ENCODE measurements around the gene CRYBB3. TPM values are rescaled to one million over a fixed set of nuclear protein-coding genes. Genes with fewer than 3 reads are reported as not detected.

The CRYBB3 gene
- total RNA-seq (2011; cell fraction: chromatin; rRNA removed; ENCODE audit: low replicate concordance), result not detected in 2 replicates
- total RNA-seq (2011; cell fraction: nucleolus; rRNA removed), result not detected in 2 replicates
- total RNA-seq (2011; cell fraction: nucleoplasm; rRNA removed), result not detected in 2 replicates
- total RNA-seq (2014; rRNA removed), result not detected in 2 replicates
- not detected in 2 replicates for total RNA-seq (2014; rRNA removed; fragmentation: Illumina TruSeq; extraction: Trizol)
- total RNA-seq (2015; rRNA removed; fragmentation: Illumina TruSeq; extraction: Trizol), result not detected in 2 replicates
- not detected in 2 replicates for total RNA-seq (2021)
- not detected in 2 replicates for polyA plus RNA-seq (2011; rRNA removed)
- not detected in 2 replicates for polyA plus RNA-seq (2011; cell fraction: cytosol; rRNA removed)
- not detected in 2 replicates for polyA plus RNA-seq (2011; cell fraction: nucleus; rRNA removed)
- not detected in 2 replicates for polyA plus RNA-seq (2012)
- not detected in 2 replicates for polyA plus RNA-seq (2014; fragmentation: Illumina TruSeq; extraction: Trizol)
- not detected for polyA plus RNA-seq (2014; fragmentation: Nextera tagmentation; extraction: Ambion mirVana)
- polyA plus RNA-seq (2014; rRNA removed), result not detected in 2 replicates
- polyA minus RNA-seq (2011; rRNA and poly(A)+ RNA removed), result not detected in 2 replicates
- polyA minus RNA-seq (2011; cell fraction: cytosol; rRNA and poly(A)+ RNA removed), result not detected in 2 replicates
- not detected in 2 replicates for polyA minus RNA-seq (2011; cell fraction: nucleus; rRNA and poly(A)+ RNA removed)
- Bru-seq, nascent RNA, result percentile 10 among the genes with signal in this experiment
- percentile 15 among the genes with signal in this experiment for BruChase-seq, experiment 1, labeled RNA remaining after a 2-hour chase
- not detected for BruChase-seq, experiment 2, labeled RNA remaining after a 6-hour chase
- long read RNA-seq, experiment 1, result 0 reads
- long read RNA-seq, experiment 2, result 0 reads
- long read RNA-seq, experiment 3, result 0 reads

GRCh38 chr22:25199731-25200520 lies at the start of gene CRYBB3:
TSS of gene CRYBB3 (plus strand) at chr22:25199858. CDS start at chr22:25201397, 1,539 bp downstream.
- in situ Hi-C loops (cut with MboI), result loop anchor here (10.0 to 25.0 kb wide), 2 partner anchors 135 to 1137 kb away; no protein-coding TSS in a partner anchor
- POLR2A ChIA-PET, result no interaction called here
- no peak for ATAC-seq
- TF ChIP-seq HNRNPUL1 (IDR thresholded peaks at IDR 0.05; ENCODE audit: low read length) (no peak), RFX7 (CRISPR knock-in tag; IDR thresholded peaks at IDR 0.05) (no peak), FOXP1 (CRISPR knock-in tag; IDR thresholded peaks at IDR 0.05) (no peak), ZBTB11 (CRISPR knock-in tag; IDR thresholded peaks at IDR 0.05) (no peak), SREBF1 (IDR thresholded peaks at IDR 0.05; ENCODE audit: borderline replicate concordance, low read depth, low read length) (no peak), SIN3B (IDR thresholded peaks at IDR 0.05; ENCODE audit: low read depth) (no peak), BRD9 (IDR thresholded peaks at IDR 0.05; ENCODE audit: low read depth, partially characterized antibody) (no peak), ZNF695 (CRISPR knock-in tag; IDR thresholded peaks at IDR 0.05) (no peak), ARID4B (CRISPR knock-in tag; IDR thresholded peaks at IDR 0.05) (no peak), TAF9B (IDR thresholded peaks at IDR 0.05; ENCODE audit: partially characterized antibody) (no peak)

More at GRCh38 chr22:25199731-25200520, at the start of gene CRYBB3:
- H3K4me3 ChIP-seq, result no peak within 1 kb of the TSS
- no peak within 1 kb of the TSS for H2AFZ ChIP-seq (ENCODE audit: low read depth, low read length)
- no peak within 1 kb of the TSS for H3K27ac ChIP-seq (ENCODE audit: extremely low read depth, low read depth, low read length)
- no peaks in the 10 kb centered on the region for H3K36me3 ChIP-seq (ENCODE audit: control insufficient read depth, insufficient read depth, low read length)
- intact Hi-C loops (cut with micrococcal nuclease), result no loop called here
- CTCF ChIA-PET (ENCODE audit: low intra/inter-chr PET ratio), result no interaction called here
- H3K79me2 ChIP-seq (ENCODE audit: control insufficient read depth, insufficient read depth, low read length), result no peaks in the 10 kb centered on the region
- no peaks in the 10 kb centered on the region; a peak in 1 of 5 replicates for H3K4me1 ChIP-seq (replicated peaks in 1 of 2; ENCODE audit: control insufficient read depth in 2 of 2, insufficient read depth in 2 of 2, low read length in 2 of 2)
- BruUV-seq (replicated peaks), result no TSS peak
- DNase-seq (ENCODE audit: extremely low read depth in 1 of 4, low spot score in 3 of 4), result no peak
- 2% methylated on average over 9 of the region's 17 CpGs for WGBS (ENCODE audit: insufficient coverage, low coverage, missing lambda C conversion rate)
- H3K4me2 ChIP-seq (ENCODE audit: insufficient read depth, low read length), result no peak within 1 kb of the TSS
- FAIRE-seq, result no peak
- H3K9ac ChIP-seq (ENCODE audit: insufficient read depth in 1 of 2, low read depth in 2 of 2, low read length in 2 of 2), result no peak within 1 kb of the TSS
- no peaks in the 10 kb centered on the region for H3K9me3 ChIP-seq (replicated peaks; ENCODE audit: control insufficient read depth, insufficient read depth, low read depth, low read length)
- H4K20me1 ChIP-seq (replicated peaks; ENCODE audit: control insufficient read depth, insufficient read depth, low read length), result 0 out of 2 replicates have a peak, but pooled peaks cover 3% of the 10 kb centered on the region
- peaks cover 1 to 20% of the 10 kb centered on the region in 2 experiments; a peak in 2 of 5 replicates for H3K27me3 ChIP-seq (ENCODE audit: control insufficient read depth in 2 of 2, insufficient read depth in 2 of 2, low read length in 2 of 2)
- no peaks in the 10 kb centered on the region for H3K9me1 ChIP-seq (ENCODE audit: control insufficient read depth, insufficient read depth, low read length)

Measured in K562 (cell line).